Activated CD4-positive, alpha-beta T cell treated with anti-CD3 and anti-CD28 coated beads, Interleukin-2, amount 50 U/mL, for 1 hour (primary cell): ENCODE measurements around the gene GRAP2.
A peak's percentile ranks its signal among the peaks of the same experiment; 100 is the strongest.

Source experiments
- DNase-seq: peaks from one replicate; pipeline ENCODE4 v3.0.0-alpha.2; 2020

GRAP2 gene

GRCh38 chr22:39995393-39996252, 94.7 kb downstream of the GRAP2 start:
- DNase-seq, result no peak

GRCh38 chr22:39996732-39997131, 95.8 kb downstream of the GRAP2 start:
- DNase-seq, result no peak

- DNase-seq, result no peak
Measured at GRCh38 chr22:39997421-39997820, 96.5 kb downstream of the GRAP2 start.

GRCh38 chr22:39997939-39998726, 97.2 kb downstream of the GRAP2 start:
- no peak for DNase-seq

GRCh38 chr22:39999144-39999757, 98.4 kb downstream of the GRAP2 start:
- DNase-seq, result no peak

GRCh38 chr22:40000171-40000570, 99.3 kb downstream of the GRAP2 start:
- no peak for DNase-seq

- no peak for DNase-seq
Measured at GRCh38 chr22:40001106-40001505, 100.2 kb downstream of the GRAP2 start.

- no peak for DNase-seq
Measured at GRCh38 chr22:40001800-40002577, 101.1 kb downstream of the GRAP2 start.

- no peak for DNase-seq
Measured at GRCh38 chr22:40002935-40003715, 102.2 kb downstream of the GRAP2 start.

- no peak for DNase-seq
Measured at GRCh38 chr22:40004836-40005235, 104.0 kb downstream of the GRAP2 start.

- DNase-seq, result no peak
Measured at GRCh38 chr22:40006641-40007040, 105.8 kb downstream of the GRAP2 start.

GRCh38 chr22:40007853-40008710, 107.2 kb downstream of the GRAP2 start:
- DNase-seq, result no peak

GRCh38 chr22:40008726-40009291, 107.9 kb downstream of the GRAP2 start:
- no peak for DNase-seq

GRCh38 chr22:40009292-40009774, 108.4 kb downstream of the GRAP2 start:
- no peak for DNase-seq

GRCh38 chr22:40009951-40010671, 109.2 kb downstream of the GRAP2 start:
- DNase-seq, result peak; percentile 39

- no peak for DNase-seq
Measured at GRCh38 chr22:40010746-40011145, 109.9 kb downstream of the GRAP2 start.

- DNase-seq, result no peak
Measured at GRCh38 chr22:40014667-40015248, 113.9 kb downstream of the GRAP2 start.

GRCh38 chr22:40015358-40015976, 114.6 kb downstream of the GRAP2 start:
- DNase-seq, result no peak

- DNase-seq, result no peak
Measured at GRCh38 chr22:40018051-40018450, 117.2 kb downstream of the GRAP2 start.
